ENCODE results near the gene CNNM4. TPM values are rescaled to one million over a fixed set of nuclear protein-coding genes. Genes with fewer than 3 reads are reported as not detected.

The CNNM4 gene
- polyA plus RNA-seq, 1 donor from 2014 or later, result 7.5 TPM

DNA sequence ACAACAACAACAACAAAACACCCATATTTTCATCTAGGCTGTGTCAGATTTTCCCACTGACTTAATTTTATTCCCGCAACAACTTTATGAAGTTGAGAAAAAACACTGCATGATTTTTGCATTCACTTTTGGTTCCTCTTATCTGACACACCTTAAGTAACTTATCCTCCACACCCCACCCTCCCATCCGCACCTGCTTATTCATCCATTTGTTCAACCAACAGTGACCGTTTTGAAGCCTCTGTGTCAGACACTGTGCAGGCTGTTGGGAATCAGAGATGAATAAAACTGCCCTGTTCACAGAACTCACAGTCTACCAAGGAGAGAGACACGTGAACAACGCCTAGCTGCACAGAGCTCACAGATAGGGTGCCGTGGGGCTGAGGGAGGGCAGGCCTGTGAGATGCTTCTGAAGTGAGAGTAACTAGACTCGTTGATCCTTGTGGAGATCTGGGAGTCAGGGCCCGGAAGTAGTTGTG is 7.4 kb downstream of the CNNM4 start:
- Histone ChIP-seq H2AFZ (ENCODE audit: low read depth, low read length) (no peak overlapping the region), H3K4me3 (ENCODE audit: low read length) (no peak overlapping the region), H3K79me2 (replicated peaks; ENCODE audit: insufficient read depth, low read length) (no peaks in the 10 kb centered on the region), H3K9ac (ENCODE audit: low read length) (no peak overlapping the region), H4K20me1 (ENCODE audit: insufficient read depth) (no peaks in the 10 kb centered on the region), H3K9me2 (ENCODE audit: insufficient read depth, low read length) (no peaks in the 10 kb centered on the region), H3K36me3 (ENCODE audit: insufficient read depth, low read length) (no peaks in the 10 kb centered on the region), H3K4me2 (ENCODE audit: low read length) (no peak overlapping the region), H3K27ac (ENCODE audit: low read length) (no peak overlapping the region), H3K27me3 (ENCODE audit: insufficient read depth, low read depth, low read length) (no peaks in the 10 kb centered on the region), H3F3A (ENCODE audit: insufficient read depth, low read length, poor library complexity, severe bottlenecking) (no peaks in the 10 kb centered on the region), H3K9me3 (ENCODE audit: low read length) (no peaks in the 10 kb centered on the region)
- TF ChIP-seq, protein P1, sequence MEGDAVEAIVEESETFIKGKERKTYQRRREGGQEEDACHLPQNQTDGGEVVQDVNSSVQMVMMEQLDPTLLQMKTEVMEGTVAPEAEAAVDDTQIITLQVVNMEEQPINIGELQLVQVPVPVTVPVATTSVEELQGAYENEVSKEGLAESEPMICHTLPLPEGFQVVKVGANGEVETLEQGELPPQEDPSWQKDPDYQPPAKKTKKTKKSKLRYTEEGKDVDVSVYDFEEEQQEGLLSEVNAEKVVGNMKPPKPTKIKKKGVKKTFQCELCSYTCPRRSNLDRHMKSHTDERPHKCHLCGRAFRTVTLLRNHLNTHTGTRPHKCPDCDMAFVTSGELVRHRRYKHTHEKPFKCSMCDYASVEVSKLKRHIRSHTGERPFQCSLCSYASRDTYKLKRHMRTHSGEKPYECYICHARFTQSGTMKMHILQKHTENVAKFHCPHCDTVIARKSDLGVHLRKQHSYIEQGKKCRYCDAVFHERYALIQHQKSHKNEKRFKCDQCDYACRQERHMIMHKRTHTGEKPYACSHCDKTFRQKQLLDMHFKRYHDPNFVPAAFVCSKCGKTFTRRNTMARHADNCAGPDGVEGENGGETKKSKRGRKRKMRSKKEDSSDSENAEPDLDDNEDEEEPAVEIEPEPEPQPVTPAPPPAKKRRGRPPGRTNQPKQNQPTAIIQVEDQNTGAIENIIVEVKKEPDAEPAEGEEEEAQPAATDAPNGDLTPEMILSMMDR (IDR thresholded peaks at IDR 0.05; ENCODE audit: poor library complexity, severe bottlenecking), result no peak
- TF ChIP-seq TAF1 (IDR thresholded peaks at IDR 0.05; ENCODE audit: low read depth) (no peak), RAD21 (conservative IDR thresholded peaks at IDR 0.05) (no peak), EP300 (conservative IDR thresholded peaks at IDR 0.05; ENCODE audit: poor library complexity, severe bottlenecking) (no peak), EZH2 (IDR thresholded peaks at IDR 0.05; ENCODE audit: borderline replicate concordance, insufficient read depth, low read length, poor library complexity, severe bottlenecking) (no peak), POLR2AphosphoS5 (IDR thresholded peaks at IDR 0.05) (no peak)
- TF ChIP-seq, protein P2, sequence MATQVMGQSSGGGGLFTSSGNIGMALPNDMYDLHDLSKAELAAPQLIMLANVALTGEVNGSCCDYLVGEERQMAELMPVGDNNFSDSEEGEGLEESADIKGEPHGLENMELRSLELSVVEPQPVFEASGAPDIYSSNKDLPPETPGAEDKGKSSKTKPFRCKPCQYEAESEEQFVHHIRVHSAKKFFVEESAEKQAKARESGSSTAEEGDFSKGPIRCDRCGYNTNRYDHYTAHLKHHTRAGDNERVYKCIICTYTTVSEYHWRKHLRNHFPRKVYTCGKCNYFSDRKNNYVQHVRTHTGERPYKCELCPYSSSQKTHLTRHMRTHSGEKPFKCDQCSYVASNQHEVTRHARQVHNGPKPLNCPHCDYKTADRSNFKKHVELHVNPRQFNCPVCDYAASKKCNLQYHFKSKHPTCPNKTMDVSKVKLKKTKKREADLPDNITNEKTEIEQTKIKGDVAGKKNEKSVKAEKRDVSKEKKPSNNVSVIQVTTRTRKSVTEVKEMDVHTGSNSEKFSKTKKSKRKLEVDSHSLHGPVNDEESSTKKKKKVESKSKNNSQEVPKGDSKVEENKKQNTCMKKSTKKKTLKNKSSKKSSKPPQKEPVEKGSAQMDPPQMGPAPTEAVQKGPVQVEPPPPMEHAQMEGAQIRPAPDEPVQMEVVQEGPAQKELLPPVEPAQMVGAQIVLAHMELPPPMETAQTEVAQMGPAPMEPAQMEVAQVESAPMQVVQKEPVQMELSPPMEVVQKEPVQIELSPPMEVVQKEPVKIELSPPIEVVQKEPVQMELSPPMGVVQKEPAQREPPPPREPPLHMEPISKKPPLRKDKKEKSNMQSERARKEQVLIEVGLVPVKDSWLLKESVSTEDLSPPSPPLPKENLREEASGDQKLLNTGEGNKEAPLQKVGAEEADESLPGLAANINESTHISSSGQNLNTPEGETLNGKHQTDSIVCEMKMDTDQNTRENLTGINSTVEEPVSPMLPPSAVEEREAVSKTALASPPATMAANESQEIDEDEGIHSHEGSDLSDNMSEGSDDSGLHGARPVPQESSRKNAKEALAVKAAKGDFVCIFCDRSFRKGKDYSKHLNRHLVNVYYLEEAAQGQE (IDR thresholded peaks at IDR 0.05; ENCODE audit: borderline replicate concordance), result no peak

DNA sequence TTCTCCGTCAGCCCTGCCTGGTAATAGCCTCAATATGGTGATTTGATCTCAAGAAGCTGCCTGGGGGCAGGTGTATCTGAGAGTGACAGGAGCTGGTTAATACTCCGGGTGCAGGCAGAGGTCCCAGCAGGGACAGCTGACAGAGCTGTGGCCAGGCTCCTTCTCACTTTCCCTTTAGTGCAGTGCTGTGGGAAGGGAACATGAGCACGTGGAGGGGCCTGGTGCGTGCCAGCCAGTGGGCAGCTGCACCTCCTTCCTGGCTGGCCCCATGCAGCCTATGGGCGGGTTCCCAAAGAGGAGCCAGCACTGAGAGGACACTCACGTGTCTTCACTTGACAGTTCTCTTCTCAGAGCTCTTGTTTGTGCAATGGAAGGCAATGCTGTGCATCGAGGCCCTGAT is 9.1 kb downstream of the CNNM4 start:
- Histone ChIP-seq H3K9me2 (ENCODE audit: insufficient read depth, low read length) (no peaks in the 10 kb centered on the region), H3K36me3 (ENCODE audit: insufficient read depth, low read length) (no peaks in the 10 kb centered on the region), H3K9ac (ENCODE audit: low read length) (no peak overlapping the region), H3K79me2 (replicated peaks; ENCODE audit: insufficient read depth, low read length) (no peaks in the 10 kb centered on the region), H4K20me1 (ENCODE audit: insufficient read depth) (no peaks in the 10 kb centered on the region), H3K27me3 (ENCODE audit: insufficient read depth, low read depth, low read length) (no peaks in the 10 kb centered on the region), H3K4me3 (ENCODE audit: low read length) (no peak overlapping the region), H3K9me3 (ENCODE audit: low read length) (no peaks in the 10 kb centered on the region), H3F3A (ENCODE audit: insufficient read depth, low read length, poor library complexity, severe bottlenecking) (no peaks in the 10 kb centered on the region), H3K4me2 (ENCODE audit: low read length) (no peak overlapping the region), H3K27ac (ENCODE audit: low read length) (no peak overlapping the region), H2AFZ (ENCODE audit: low read depth, low read length) (no peak overlapping the region)
- no peak for TF ChIP-seq MXI1 (conservative IDR thresholded peaks at IDR 0.05; ENCODE audit: poor library complexity, severe bottlenecking)
- no peak for TF ChIP-seq RAD21 (conservative IDR thresholded peaks at IDR 0.05)
- no peak for TF ChIP-seq SMC3 (conservative IDR thresholded peaks at IDR 0.05; ENCODE audit: poor library complexity)
- TF ChIP-seq, protein P2 (IDR thresholded peaks at IDR 0.05; ENCODE audit: borderline replicate concordance), result no peak
- TF ChIP-seq EP300 (conservative IDR thresholded peaks at IDR 0.05; ENCODE audit: poor library complexity, severe bottlenecking), result no peak
